ENCODE results near the gene RAPGEF4.
"Not testable (repeated sequence)": the region's sequence is repeated elsewhere in the genome, so short reads cannot be mapped to it uniquely, and the experiment has no call there.

Gene RAPGEF4

GRCh38 chr2:172724724-172725123 is 10.9 kb upstream of the RAPGEF4 start:
- in situ Hi-C loops (cut with HindIII; ENCODE audit: low pct_ligation_motif_present, low pct_unique_long_range_greater_than_20kb, low sequenced_read_pairs), result no loop called here
- no peak for DNase-seq

DNA sequence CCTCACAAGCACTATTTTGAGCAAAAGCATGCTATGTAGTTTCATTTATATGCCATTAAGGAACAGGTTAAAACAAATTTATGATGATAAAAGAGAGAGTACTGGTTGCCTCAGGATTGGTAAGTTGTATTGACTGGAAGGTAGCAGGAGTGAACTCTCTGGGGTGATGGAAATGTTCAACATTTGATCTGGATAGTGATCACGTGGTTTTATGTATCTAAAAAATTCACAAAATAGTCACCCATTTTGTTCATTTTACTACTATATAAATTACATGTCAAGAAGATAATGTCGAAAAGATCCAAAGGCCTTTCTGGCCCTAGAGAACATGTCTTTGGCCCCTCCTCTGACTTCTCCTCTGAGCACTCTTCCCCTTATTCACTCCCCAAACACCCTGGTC is 10.4 kb upstream of the RAPGEF4 start:
- in situ Hi-C loops (cut with HindIII; ENCODE audit: low pct_ligation_motif_present, low pct_unique_long_range_greater_than_20kb, low sequenced_read_pairs), result no loop called here

DNA sequence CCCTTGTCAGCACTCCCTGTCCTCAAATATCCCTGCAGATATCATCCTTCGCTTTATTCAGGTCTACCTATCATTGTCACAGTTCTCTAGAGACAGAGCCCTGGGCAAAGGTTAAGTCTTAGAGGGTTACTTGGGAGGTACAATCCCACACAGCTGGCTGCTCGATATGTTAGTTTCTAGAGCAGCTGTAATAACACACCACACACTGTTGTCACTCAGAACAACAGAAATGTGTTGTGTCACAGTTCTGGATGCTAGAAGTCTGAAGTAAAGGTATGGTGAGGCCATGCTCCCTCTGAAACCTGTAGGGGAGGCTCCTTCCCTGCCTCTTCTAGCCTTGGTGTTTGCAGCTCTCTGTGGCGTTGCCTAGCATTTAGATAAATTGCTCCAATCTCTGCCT is 9.9 kb upstream of the RAPGEF4 start:
- in situ Hi-C loops (cut with HindIII; ENCODE audit: low pct_ligation_motif_present, low pct_unique_long_range_greater_than_20kb, low sequenced_read_pairs), result no loop called here
- DNase-seq, result no peak

More for the DNA sequence above, 10.4 kb upstream of the RAPGEF4 start:
- DNase-seq, result no peak

DNA sequence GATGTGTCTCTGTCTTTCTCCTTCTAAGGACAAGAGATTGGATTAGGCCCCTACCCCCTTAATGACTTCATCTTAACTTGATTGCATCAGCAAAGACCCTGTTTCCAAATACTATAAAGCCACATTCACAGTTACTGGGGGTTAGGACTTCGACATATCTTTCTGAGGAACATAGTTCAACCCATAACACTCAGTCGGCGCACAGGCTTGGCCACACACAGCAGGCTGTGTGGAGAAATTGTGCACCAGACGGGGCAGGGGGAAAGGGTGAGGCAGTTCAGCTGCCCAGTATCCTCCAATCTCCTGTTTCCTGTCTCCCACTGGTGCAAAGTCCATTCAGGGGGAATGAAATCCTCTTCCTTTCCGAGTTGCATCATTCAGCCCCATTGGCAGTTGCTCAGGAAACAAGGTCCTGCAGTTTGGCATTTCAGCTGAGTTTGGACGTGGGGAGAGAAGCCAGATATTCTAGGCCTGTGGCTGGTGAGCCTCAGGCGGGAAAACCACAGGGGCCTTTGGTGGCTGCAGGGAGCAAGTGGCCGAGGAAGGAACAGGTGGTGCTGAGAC is 9.4 kb upstream of the RAPGEF4 start:
- in situ Hi-C loops (cut with HindIII; ENCODE audit: low pct_ligation_motif_present, low pct_unique_long_range_greater_than_20kb, low sequenced_read_pairs), result no loop called here
- DNase-seq, result no peak

GRCh38 chr2:172730411-172730810 is 5.2 kb upstream of the RAPGEF4 start:
- no peak for DNase-seq
- in situ Hi-C loops (cut with HindIII; ENCODE audit: low pct_ligation_motif_present, low pct_unique_long_range_greater_than_20kb, low sequenced_read_pairs), result no loop called here

DNA sequence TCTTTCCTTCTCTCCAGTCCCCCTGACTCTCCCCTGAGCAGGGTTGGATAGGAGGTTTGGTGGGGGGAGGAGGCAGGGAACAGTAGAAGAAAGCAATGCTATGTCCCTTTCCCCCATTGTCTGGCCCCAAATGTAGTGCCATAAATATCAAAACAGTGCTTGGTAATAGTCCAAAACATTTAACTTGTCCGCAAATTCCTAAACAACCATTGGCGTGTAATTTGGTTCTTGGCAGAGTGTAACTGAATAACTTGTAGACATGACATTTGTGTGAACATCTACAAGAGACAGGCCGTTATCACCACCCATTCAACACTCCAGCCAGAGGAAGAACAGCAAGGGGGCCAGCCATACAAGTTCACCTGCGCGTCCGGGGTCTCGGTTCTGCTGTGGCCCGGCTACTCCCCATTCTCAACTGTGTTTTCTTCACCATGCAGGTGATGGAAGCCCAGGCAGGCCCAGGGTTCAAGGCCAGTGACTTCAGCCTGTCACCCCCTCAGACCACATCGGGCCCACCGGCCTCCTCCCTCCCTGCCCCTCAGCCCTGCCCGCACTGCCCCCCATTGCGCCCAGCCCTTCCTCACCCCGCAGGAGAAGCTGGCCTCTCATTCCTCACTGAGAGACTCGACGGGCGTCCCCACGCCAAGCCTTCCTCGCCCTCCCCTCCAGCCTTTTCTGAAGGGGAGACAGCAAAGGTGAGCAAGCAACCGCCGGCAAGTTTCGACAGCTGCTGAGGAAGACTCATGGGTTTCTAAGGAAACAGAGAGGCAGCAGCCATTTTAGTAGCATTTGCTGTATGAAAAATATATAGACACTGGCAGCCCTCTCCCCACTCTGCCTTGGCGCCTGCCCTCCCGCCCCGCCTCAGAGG is 699 bp upstream of the RAPGEF4 start:
- no peak for DNase-seq
- in situ Hi-C loops (cut with HindIII; ENCODE audit: low pct_ligation_motif_present, low pct_unique_long_range_greater_than_20kb, low sequenced_read_pairs), result no loop called here

DNA sequence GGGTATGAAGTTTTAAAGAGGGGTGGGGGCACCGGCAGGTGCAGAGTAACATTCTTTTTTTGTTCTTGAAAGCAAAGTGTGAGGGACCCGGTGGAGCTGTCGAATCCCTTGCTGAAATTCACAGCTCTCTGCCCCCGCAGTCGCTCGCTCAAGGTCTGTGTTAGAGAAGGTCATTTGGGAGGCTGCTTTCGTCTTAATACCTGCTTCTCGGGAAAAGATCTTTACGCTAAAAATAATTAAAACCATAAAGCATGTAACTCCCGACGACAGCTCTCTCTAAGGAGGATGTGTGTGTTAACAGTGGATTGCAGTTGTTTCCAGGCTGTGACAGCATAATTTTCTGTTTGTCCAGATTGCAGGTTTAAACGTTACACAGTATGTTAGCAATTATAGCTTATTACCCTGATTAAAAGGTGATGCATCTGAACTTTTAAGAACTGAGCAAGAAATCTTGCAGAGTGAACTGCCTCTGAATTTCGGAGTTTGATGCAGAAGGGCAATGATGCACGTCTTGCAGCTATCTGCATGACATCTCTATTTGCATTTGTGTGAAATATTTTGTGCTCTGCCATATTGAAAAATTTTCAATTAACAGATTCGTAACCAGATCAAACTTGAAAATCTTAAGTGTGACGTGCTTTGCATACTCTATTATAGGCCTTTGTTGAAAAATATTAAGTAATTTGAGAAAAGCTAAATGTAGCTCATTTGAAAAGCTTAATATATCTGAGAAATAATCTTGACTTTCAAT is 954 bp downstream of the RAPGEF4 start:
- no peak for DNase-seq
- in situ Hi-C loops (cut with HindIII; ENCODE audit: low pct_ligation_motif_present, low pct_unique_long_range_greater_than_20kb, low sequenced_read_pairs), result no loop called here

DNA sequence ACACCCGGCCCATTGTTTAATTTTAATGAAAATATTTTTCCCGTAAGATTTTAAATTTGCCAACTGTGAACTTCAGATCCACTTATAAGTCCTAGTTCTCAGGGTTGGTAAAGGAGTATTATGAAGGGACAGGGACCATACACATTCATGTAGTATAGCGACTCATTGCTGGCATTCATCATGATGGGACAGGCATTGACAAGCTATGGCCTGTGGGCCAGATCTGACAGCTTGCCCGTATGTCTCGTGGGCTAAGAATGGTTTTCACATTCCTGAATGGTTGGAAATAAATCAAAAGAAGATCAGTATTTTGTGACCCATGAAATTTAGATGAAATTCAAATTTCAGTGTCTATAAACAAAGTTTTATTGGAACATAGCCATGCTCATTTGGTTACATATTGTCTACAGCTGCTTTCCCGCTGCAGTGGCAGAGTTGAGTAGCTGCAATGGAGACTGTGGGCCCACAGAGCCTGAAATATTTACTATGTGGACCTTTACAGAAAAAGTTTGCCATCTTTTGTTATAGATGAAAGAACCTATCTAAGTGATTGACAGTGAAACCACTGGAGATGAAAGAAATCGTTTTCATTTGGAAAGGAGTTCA is 4.1 kb downstream of the RAPGEF4 start:
- in situ Hi-C loops (cut with HindIII; ENCODE audit: low pct_ligation_motif_present, low pct_unique_long_range_greater_than_20kb, low sequenced_read_pairs), result no loop called here
- no peak for DNase-seq

GRCh38 chr2:172740856-172741255 is 5.2 kb downstream of the RAPGEF4 start:
- no peak for DNase-seq
- in situ Hi-C loops (cut with HindIII; ENCODE audit: low pct_ligation_motif_present, low pct_unique_long_range_greater_than_20kb, low sequenced_read_pairs), result no loop called here

DNA sequence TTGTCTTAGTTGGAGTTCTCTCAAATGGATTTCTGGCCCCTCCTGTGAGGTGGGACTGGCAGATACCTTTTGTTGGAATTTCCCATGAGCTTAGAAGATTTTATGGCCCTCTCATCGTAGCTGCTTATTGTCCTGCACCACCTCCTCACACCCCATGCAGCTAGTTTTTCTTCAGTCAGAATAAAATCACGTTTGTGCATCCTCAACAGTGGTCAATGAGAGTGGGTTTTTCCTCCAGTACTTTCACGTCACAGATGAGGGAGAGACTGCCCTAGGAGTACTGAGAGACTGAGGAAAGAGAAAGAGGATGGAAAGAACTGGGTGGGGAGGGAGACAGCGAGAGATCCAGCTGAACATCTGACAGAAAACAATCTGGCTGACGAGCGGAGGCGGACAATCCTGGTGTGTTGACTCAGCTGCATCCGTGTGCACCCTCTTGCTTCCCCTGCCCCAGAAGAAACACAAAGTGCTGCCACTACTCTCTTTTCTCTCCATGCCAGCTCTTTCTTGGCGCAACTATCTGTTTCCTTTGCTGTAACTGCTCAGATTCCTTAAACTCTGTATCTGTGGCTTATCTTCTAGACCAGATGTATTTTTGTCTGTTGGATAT is 7.4 kb downstream of the RAPGEF4 start:
- in situ Hi-C loops (cut with HindIII; ENCODE audit: low pct_ligation_motif_present, low pct_unique_long_range_greater_than_20kb, low sequenced_read_pairs), result no loop called here
- no peak for DNase-seq

DNA sequence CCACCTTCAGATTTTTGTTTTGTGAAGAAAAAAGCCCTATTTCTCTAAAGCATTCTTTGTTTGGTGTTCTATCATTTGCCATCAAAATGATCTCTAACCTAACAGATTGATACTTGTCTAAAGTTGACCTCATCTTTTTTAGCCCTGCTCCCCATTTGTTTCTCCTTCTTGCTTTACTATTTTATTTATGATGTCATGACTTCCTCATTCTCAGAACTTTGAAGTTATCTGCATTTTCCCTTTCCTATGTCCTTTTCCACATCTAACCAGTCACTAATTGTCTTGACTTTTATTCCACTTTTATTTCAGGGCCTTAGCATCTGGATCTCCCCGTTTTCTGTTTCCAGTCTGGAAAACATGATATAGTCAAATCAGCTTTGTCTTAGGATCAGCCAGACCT is 8.3 kb downstream of the RAPGEF4 start:
- in situ Hi-C loops (cut with HindIII; ENCODE audit: low pct_ligation_motif_present, low pct_unique_long_range_greater_than_20kb, low sequenced_read_pairs), result no loop called here
- DNase-seq, result no peak

GRCh38 chr2:172745636-172746035 is 10.0 kb downstream of the RAPGEF4 start:
- DNase-seq, result no peak
- in situ Hi-C loops (cut with HindIII; ENCODE audit: low pct_ligation_motif_present, low pct_unique_long_range_greater_than_20kb, low sequenced_read_pairs), result no loop called here

- in situ Hi-C loops (cut with HindIII; ENCODE audit: low pct_ligation_motif_present, low pct_unique_long_range_greater_than_20kb, low sequenced_read_pairs), result not testable (repeated sequence)
These were observed 12.9 kb downstream of the RAPGEF4 start for GRCh38 chr2:172748543-172748942.

DNA sequence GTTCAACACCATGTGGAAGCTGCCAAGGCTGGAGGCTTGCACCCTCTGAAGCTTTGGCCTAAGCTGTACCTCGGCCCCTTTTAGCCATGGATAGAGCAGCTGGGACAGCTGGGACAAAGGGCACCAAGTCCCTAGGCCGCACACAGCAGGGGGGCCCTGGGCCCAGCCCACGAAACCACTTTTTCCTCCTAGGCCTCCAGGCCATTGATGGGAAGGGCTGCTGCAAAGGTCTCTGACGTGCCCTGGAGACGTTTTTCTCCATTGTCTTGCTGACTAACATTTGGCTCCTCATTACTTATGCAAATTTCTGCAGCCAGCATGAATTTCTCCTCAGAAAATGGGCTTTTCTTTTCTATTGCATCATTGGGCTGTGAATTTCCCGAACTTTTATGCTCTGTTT is 13.7 kb downstream of the RAPGEF4 start:
- no peak for DNase-seq
- in situ Hi-C loops (cut with HindIII; ENCODE audit: low pct_ligation_motif_present, low pct_unique_long_range_greater_than_20kb, low sequenced_read_pairs), result no loop called here

More at GRCh38 chr2:172748543-172748942, 12.9 kb downstream of the RAPGEF4 start:
- DNase-seq, result not testable (repeated sequence)

DNA sequence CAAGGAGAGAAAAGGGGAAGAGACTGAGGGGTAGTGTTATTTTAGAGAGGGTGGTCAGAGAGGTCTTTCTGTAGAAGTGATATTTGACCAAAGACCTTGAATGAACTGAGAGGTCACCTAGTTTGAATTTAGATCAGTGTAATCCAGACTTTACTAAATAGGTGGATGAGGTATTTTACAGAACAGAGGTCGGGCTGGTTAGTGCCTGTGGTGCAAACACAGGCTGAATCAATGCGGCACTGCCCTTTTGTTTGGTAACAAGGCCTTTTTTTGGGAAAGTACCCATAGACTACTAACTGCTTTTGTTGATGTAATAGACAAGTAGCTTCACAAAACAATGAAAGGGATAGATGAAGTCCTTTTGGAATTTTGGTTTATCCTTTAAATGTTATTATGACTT is 15.9 kb downstream of the RAPGEF4 start:
- in situ Hi-C loops (cut with HindIII; ENCODE audit: low pct_ligation_motif_present, low pct_unique_long_range_greater_than_20kb, low sequenced_read_pairs), result no loop called here
- no peak for DNase-seq

GRCh38 chr2:172753610-172754009 is 18.0 kb downstream of the RAPGEF4 start:
- in situ Hi-C loops (cut with HindIII; ENCODE audit: low pct_ligation_motif_present, low pct_unique_long_range_greater_than_20kb, low sequenced_read_pairs), result no loop called here
- no peak for DNase-seq

DNA sequence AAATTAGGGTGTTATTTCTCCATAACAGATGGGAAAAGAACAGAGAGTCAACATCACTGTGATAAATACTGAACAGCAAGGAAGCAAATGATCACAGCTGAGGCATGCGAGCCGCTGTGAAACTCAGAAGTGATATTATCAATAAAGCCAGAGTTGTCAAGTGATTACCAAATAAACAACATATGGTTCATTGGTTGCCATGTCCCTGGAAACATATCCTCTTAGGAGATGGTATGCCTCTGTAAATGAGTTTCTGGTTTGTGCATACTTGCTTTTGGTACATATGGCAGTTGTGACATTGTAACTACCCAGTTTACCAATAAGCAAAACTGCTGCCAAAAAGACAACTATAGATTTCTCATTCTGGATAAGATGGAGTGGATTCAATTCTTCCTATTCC is 23.8 kb downstream of the RAPGEF4 start:
- in situ Hi-C loops (cut with HindIII; ENCODE audit: low pct_ligation_motif_present, low pct_unique_long_range_greater_than_20kb, low sequenced_read_pairs), result no loop called here
- no peak for DNase-seq

DNA sequence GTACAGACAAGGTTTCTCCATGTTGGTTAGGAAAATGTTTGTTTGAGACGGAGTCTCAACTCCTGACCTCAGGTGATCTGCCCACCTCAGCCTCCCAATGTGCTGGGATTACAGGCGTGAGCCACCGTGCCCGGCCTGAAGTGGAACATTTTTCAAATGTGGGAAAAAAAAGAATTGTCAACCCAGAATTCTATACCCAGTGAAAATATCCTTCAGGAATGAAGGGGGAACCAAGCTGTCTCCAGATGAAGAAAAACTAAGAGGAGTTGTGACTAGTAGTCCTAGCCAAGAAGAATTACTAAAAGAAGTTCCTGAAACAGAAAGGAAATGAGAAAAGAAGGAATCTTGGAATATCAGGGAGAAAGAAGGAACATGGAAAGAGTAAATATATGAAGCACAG is 25.7 kb downstream of the RAPGEF4 start:
- no peak for DNase-seq
- in situ Hi-C loops (cut with HindIII; ENCODE audit: low pct_ligation_motif_present, low pct_unique_long_range_greater_than_20kb, low sequenced_read_pairs), result no loop called here

DNA sequence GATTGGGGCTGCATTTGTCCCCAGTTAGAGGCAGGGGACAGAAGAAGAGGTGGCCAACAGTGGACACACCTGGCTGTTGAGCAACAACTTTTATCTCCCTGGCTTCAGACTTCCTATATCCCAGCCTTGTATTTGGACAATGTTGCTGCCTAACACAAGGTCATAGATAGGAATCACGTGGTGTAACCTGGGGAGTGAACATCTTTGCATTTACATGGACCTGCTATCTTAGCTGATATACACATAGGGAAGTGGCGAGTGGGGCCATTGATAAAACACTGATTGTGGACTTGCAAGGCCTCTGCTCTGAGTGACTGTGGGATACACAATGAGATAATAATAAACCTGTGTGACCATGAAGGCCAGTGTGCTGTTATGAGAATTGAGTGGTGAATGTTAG is 26.9 kb downstream of the RAPGEF4 start:
- in situ Hi-C loops (cut with HindIII; ENCODE audit: low pct_ligation_motif_present, low pct_unique_long_range_greater_than_20kb, low sequenced_read_pairs), result no loop called here
- no peak for DNase-seq

Data from ACHN (cell line).